22Rv1 (cell line): ENCODE data around the gene FAM174A.
"Not testable (repeated sequence)": the region's sequence is repeated elsewhere in the genome, so short reads cannot be mapped to it uniquely, and the experiment has no call there.

Source experiments
- H3K27ac ChIP-seq: fragments of 450-650 bp; 2 replicates; pipeline ENCODE4 v1.5.1; 2017
- CTCF ChIP-seq: fragments of 450-650 bp; IDR thresholded peaks from 2 replicates; pipeline ENCODE4 v1.5.1; 2017; ENCODE audit warnings: mild to moderate bottlenecking
- ZFX ChIP-seq: fragments of 450-650 bp; IDR thresholded peaks from 2 replicates; pipeline ENCODE4 v1.6.1; 2017; ENCODE audit warnings: antibody characterized with exemption, borderline replicate concordance

FAM174A gene

DNA sequence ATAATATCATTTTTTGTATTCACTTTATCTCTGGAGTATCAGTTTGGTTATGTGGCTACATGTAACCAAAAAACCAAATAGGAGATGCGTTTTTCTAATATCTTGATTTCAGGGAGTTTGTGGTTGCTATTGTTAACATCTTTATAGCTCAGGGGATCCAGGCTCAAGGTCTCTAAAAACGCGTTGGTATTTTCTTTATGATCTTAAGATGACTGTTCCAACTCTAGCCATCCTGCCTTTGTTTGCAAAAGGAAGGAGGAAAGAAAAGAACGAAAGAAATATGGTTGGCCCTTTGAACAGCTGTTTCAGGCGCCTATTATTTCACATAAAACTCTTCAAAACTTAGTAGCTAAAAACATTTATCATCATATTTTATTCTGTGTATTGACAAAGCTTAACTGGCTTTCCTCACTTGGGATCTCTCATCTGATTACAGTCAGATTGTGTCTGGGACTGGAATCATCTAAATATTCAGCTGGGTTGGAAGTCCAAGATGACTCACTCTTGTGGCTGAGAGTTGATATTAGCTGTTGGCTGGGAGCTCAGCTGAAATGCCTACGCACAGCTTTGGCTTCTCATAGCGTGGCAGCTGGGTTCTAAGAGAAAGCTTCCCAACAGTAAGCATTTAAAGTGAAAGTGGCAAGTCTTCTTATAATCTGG lies 60.1 kb downstream of the FAM174A start:
- TF ChIP-seq CTCF (no peak), ZFX (no peak)
- H3K27ac ChIP-seq = no peak overlapping the region

DNA sequence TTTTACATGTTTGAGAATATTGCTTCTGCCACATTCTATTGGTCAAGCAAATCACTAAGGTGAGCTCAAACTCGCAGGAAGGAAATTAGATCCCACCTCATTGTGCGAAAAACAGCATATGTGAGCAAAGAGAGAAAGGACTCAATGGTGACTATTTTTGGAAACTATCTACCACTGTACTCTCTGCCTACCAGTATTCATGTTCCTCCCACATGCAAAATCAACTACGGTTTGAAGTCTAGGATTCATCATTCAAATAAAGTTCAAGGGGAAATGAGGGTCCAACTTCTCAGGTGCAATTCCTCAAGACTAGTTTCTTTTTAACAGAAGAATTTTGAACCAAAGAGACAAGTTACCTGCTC lies 60.6 kb downstream of the FAM174A start:
- TF ChIP-seq CTCF = no peak
- TF ChIP-seq ZFX = no peak
- H3K27ac ChIP-seq = no peak overlapping the region

DNA sequence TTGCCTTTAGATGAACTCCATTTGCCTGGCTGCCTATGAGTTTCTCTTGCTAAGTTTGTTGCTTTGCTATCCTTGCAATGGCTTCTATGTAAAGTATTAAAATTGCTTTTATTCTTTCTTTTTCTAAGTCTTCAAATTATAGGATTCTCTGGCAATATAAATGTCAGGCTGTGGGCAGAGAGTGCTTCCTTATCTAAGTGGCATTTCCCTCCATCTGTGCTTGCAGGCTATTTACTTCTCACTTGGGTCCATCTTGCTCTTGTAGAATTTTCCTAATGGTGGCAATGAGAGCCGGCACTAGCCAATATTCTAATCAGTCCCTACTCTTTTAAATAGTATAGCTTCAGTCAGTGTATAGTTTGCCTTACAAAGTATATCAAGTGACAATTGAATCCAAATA lies 63.3 kb downstream of the FAM174A start:
- no peak overlapping the region for H3K27ac ChIP-seq
- no peak for TF ChIP-seq CTCF
- TF ChIP-seq ZFX = no peak

GRCh38 chr5:100600298-100600994 lies 65.3 kb downstream of the FAM174A start:
- H3K27ac ChIP-seq = no peak overlapping the region
- TF ChIP-seq ZFX (no peak), CTCF (no peak)

GRCh38 chr5:100603141-100603540 lies 68.0 kb downstream of the FAM174A start:
- H3K27ac ChIP-seq = no peak overlapping the region
- TF ChIP-seq CTCF = no peak
- TF ChIP-seq ZFX = no peak

DNA sequence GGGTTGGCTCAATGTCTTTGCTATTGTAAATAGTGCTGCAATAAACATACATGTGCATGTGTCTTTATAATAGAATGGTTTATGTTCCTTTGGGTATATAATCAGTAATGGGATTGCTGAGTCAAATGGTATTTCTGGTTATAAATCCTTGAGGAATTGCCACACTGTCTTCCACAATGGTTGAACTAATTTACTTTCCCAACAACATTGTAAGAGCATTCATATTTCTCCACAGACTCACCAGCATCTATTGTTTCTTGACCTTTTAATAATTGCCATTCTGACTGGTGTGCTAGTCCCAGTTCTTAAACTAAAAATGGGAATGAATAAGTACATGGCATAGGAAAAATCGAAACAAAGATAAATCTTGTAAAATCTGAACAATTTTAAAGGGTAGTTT lies 68.8 kb downstream of the FAM174A start:
- H3K27ac ChIP-seq = not testable (repeated sequence)

GRCh38 chr5:100609594-100609993 lies 74.4 kb downstream of the FAM174A start:
- no peak for TF ChIP-seq CTCF
- TF ChIP-seq ZFX = no peak
- no peak overlapping the region for H3K27ac ChIP-seq

DNA sequence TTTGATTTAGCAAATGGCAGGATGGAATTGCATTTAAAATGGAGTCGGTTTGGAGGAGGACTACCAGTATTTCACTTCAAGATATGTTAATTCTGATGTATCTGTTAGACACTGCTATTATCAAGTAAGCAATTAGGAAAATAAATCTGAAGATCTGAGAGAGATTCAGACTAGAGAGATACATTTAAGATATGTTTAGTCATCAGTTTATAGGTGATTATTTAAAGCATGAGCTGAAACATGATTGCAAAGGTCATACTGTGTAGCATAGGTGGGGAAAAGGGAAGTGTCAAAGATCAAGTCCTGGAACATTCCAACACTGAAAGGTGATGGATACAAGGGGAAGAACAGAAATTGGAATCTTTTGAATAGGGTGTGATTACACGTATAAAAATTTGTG lies 79.1 kb downstream of the FAM174A start:
- no peak overlapping the region for H3K27ac ChIP-seq
- no peak for TF ChIP-seq CTCF
- no peak for TF ChIP-seq ZFX
